ENCODE measurements around the gene HIPK1. TPM values are rescaled to one million over a fixed set of nuclear protein-coding genes. Genes with fewer than 3 reads are reported as not detected.

HIPK1 gene
- total RNA-seq, 5 donors from 2014 or later (not counting 1 experiment from before 2014, with no cell fraction given), result 99.5 to 189 (median 103) TPM

GRCh38 chr1:113929750-113930498 is 800 bp downstream of the HIPK1 start:
- Histone ChIP-seq H3K27ac (ENCODE audit: low read length) (peak overlapping the region; percentile 95), H3K27me3 (replicated peaks in 1 of 2; ENCODE audit: control insufficient read depth in 2 of 2, extremely low read depth in 1 of 2, insufficient read depth in 2 of 2, low read length in 1 of 2) (no peaks in the 10 kb centered on the region), H3K4me1 (ENCODE audit: control insufficient read depth in 1 of 2, extremely low read depth in 1 of 2, insufficient read depth in 2 of 2, low read length in 2 of 2) (peaks cover 34 to 42% of the 10 kb centered on the region in 2 experiments), H3K36me3 (ENCODE audit: control insufficient read depth in 2 of 2, extremely low read depth in 1 of 2, insufficient read depth in 1 of 2, low read length in 1 of 2) (no peaks in the 10 kb centered on the region), H3K4me3 (ENCODE audit: control insufficient read depth in 1 of 2, extremely low read depth in 1 of 2, low read length in 1 of 2) (peak overlapping the region; percentile 93 to 98), H3K9me3 (no peaks in the 10 kb centered on the region)
- WGBS (ENCODE audit: insufficient coverage), result under 1% methylated on average over 61 of the region's 64 CpGs
- ChIA-PET CTCF (interaction anchor here (0.5 to 6.2 kb wide), 23 partner anchors 11 to 1278 kb away, joined by 3 to 86 read pairs (median 4); partner anchors contain the start of genes DCLRE1B (in 2 of the 2), AP4B1 (in 1 of the 2), PPM1J (in 1 of the 2) and RSBN1 (in 1 of the 2)), POLR2A (interaction anchor here (0.5 to 9.2 kb wide), 34 partner anchors 11 to 1312 kb away, joined by 3 to 221 read pairs (median 8); partner anchors contain the start of genes AP4B1 (in 2 of the 2), DCLRE1B (in 1 of the 2), PHTF1 (in 1 of the 2) and RSBN1 (in 1 of the 2))
- ATAC-seq (replicated peaks in 1 of 4), result peak; percentile 41 to 60 (median 44)
- Mint-ChIP-seq H3K4me3 (peak overlapping the region; percentile 89 to 97 (median 91)), H3K27ac (peak overlapping the region; percentile 94 to 99), H3K27me3 (no peaks in the 10 kb centered on the region), H3K9me3 (no peaks in the 10 kb centered on the region), H3K36me3 (peaks cover 12% of the 10 kb centered on the region), H3K4me1 (peaks cover 57 to 66% (median 58%) of the 10 kb centered on the region in 3 donors)
- DNase-seq, result peak; percentile 26 to 94 (median 84)

DNA sequence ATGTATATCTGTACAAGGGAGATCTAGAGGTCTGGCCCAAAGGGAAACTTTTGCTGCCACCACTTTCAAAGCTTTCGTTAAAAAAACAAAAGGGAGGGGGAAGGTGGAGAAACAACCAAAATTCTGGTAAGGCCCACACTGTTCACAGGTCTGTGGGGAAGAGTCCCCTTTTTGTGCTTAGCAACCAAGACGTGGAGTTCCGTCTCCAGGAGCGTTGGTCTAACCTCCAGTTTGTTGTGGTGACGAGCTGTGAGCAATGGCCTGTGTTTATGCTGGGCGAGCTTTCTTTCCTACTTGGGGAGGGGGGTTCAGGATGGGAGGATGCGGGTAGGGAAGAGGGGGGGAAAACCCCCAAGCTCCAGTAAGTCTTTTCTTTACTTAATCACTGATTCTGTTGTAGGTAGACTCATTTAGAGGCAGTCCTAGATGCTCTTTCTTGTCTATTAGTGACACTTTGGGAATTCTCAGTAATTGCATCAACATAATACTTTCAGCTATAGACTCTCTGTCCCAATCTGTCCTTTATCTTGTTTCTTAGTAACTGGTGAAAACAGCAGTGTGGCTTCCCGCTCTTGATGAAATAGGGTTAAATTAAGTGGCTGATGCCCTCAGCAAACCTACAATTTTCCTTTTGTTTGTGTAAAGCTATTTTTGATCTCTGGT is 1.5 kb downstream of the HIPK1 start:
- Histone ChIP-seq H3K27me3 (replicated peaks in 1 of 2; ENCODE audit: control insufficient read depth in 2 of 2, extremely low read depth in 1 of 2, insufficient read depth in 2 of 2, low read length in 1 of 2) (no peaks in the 10 kb centered on the region), H3K4me1 (ENCODE audit: control insufficient read depth in 1 of 2, extremely low read depth in 1 of 2, insufficient read depth in 2 of 2, low read length in 2 of 2) (peaks cover 38 to 43% of the 10 kb centered on the region in 2 experiments), H3K36me3 (ENCODE audit: control insufficient read depth in 2 of 2, extremely low read depth in 1 of 2, insufficient read depth in 1 of 2, low read length in 1 of 2) (no peaks in the 10 kb centered on the region), H3K4me3 (ENCODE audit: control insufficient read depth in 1 of 2, extremely low read depth in 1 of 2, low read length in 1 of 2) (peak overlapping the region; percentile 93 to 98), H3K9me3 (no peaks in the 10 kb centered on the region), H3K27ac (ENCODE audit: low read length) (peak overlapping the region; percentile 95)
- DNase-seq (peak; percentile 12 to 94 (median 75)), ATAC-seq (replicated peaks in 1 of 4) (peak; percentile 13 to 51 (median 21))
- Mint-ChIP-seq H3K4me1 (peaks cover 64 to 71% (median 65%) of the 10 kb centered on the region in 3 donors), H3K27ac (peak overlapping the region; percentile 94 to 99), H3K36me3 (peaks cover 17% of the 10 kb centered on the region), H3K4me3 (peak overlapping the region; percentile 89 to 97 (median 91)), H3K9me3 (no peaks in the 10 kb centered on the region), H3K27me3 (no peaks in the 10 kb centered on the region)
- ChIA-PET POLR2A (interaction anchor here (0.5 to 9.2 kb wide), 38 partner anchors 10 to 1313 kb away, joined by 3 to 221 read pairs (median 7); partner anchors contain the start of genes AP4B1 (in 2 of the 2), BCAS2 (in 1 of the 2), CAPZA1 (in 1 of the 2) and CSDE1 (in 1 of the 2)), CTCF (interaction anchor here (0.5 to 6.2 kb wide), 18 partner anchors 10 to 1279 kb away, joined by 3 to 86 read pairs (median 4); partner anchors contain the start of genes DCLRE1B (in 2 of the 2), AP4B1 (in 1 of the 2), LRIG2 (in 1 of the 2) and RSBN1 (in 1 of the 2))
- WGBS (ENCODE audit: insufficient coverage), result no CpG with 5 or more reads among the region's 8 CpGs

- Mint-ChIP-seq H3K27ac (peak overlapping the region; percentile 94 to 99), H3K36me3 (peaks cover 18% of the 10 kb centered on the region), H3K4me1 (peaks cover 73 to 77% (median 74%) of the 10 kb centered on the region in 3 donors), H3K27me3 (no peaks in the 10 kb centered on the region), H3K9me3 (no peaks in the 10 kb centered on the region), H3K4me3 (peak overlapping the region; percentile 89 to 97 (median 91))
- CTCF ChIA-PET, result interaction anchor here (0.6 to 6.2 kb wide), 12 partner anchors 9 to 859 kb away, joined by 3 to 86 read pairs (median 8); partner anchors contain the start of genes AP4B1 (in 1 of the 2), DCLRE1B (in 1 of the 2), LRIG2 (in 1 of the 2) and RSBN1 (in 1 of the 2)
- WGBS (ENCODE audit: insufficient coverage), result 0% methylated on average over 1 of the region's 3 CpGs
- Histone ChIP-seq H3K27me3 (replicated peaks in 1 of 2; ENCODE audit: control insufficient read depth in 2 of 2, extremely low read depth in 1 of 2, insufficient read depth in 2 of 2, low read length in 1 of 2) (no peaks in the 10 kb centered on the region), H3K9me3 (no peaks in the 10 kb centered on the region), H3K4me1 (ENCODE audit: control insufficient read depth in 1 of 2, extremely low read depth in 1 of 2, insufficient read depth in 2 of 2, low read length in 2 of 2) (peaks cover 40 to 43% of the 10 kb centered on the region in 2 experiments), H3K4me3 (ENCODE audit: control insufficient read depth in 1 of 2, extremely low read depth in 1 of 2, low read length in 1 of 2) (peak overlapping the region; percentile 33 to 93), H3K36me3 (ENCODE audit: control insufficient read depth in 2 of 2, extremely low read depth in 1 of 2, insufficient read depth in 1 of 2, low read length in 1 of 2) (no peaks in the 10 kb centered on the region), H3K27ac (ENCODE audit: low read length) (peak overlapping the region; percentile 95)
- peak in 1 of 4 experiments; percentile 5 for ATAC-seq (replicated peaks in 1 of 4)
- DNase-seq, result peak in 4 of 35 experiments; percentile 21 to 71 (median 32)
- POLR2A ChIA-PET, result interaction anchor here (0.7 to 9.2 kb wide), 26 partner anchors 10 to 826 kb away, joined by 3 to 221 read pairs (median 11); partner anchors contain the start of genes AP4B1 (in 2 of the 2), BCAS2 (in 1 of the 2), CSDE1 (in 1 of the 2) and DCLRE1B (in 1 of the 2)
Measured at GRCh38 chr1:113931451-113931851, 2.3 kb downstream of the HIPK1 start.

DNA sequence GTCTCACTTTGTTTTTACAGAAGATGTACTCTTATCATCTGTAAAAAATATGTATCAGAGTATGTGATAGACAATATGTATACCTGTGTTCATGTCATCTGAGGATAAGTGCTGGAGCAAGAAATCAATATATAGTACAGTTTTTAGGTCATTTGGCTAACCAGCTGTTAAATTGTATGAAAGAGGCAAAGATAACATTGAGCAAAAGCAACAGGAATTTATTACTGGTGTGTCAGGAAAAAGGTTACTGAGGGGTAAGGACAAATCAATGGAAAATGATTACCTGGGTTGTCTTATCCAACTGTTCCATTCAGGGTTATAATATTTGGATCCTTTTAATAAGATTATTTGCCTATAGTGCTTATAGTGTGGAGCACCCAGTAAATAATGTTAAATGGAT is 4.9 kb downstream of the HIPK1 start:
- CTCF ChIA-PET, result interaction anchor here in 1 of 2 donors (1.6 to 2.4 kb wide), 3 partner anchors 12 to 15 kb away, joined by 5 to 9 read pairs (median 7); no protein-coding TSS in a partner anchor
- H3K36me3 Mint-ChIP-seq, result peaks cover 22% of the 10 kb centered on the region
- Histone ChIP-seq H3K36me3 (ENCODE audit: control insufficient read depth in 2 of 2, extremely low read depth in 1 of 2, insufficient read depth in 1 of 2, low read length in 1 of 2) (no peaks in the 10 kb centered on the region), H3K4me3 (ENCODE audit: control insufficient read depth in 1 of 2, extremely low read depth in 1 of 2, low read length in 1 of 2) (no peak overlapping the region), H3K27me3 (replicated peaks in 1 of 2; ENCODE audit: control insufficient read depth in 2 of 2, extremely low read depth in 1 of 2, insufficient read depth in 2 of 2, low read length in 1 of 2) (no peaks in the 10 kb centered on the region), H3K4me1 (ENCODE audit: control insufficient read depth in 1 of 2, extremely low read depth in 1 of 2, insufficient read depth in 2 of 2, low read length in 2 of 2) (peaks cover 48 to 59% of the 10 kb centered on the region in 2 experiments), H3K27ac (ENCODE audit: low read length) (peak overlapping the region; percentile 95), H3K9me3 (no peaks in the 10 kb centered on the region)
- peak overlapping the region; percentile 89 to 97 (median 91) for H3K4me3 Mint-ChIP-seq
- H3K9me3 Mint-ChIP-seq, result no peaks in the 10 kb centered on the region
- POLR2A ChIA-PET, result interaction anchor here (0.5 to 9.2 kb wide), 8 partner anchors 12 to 402 kb away, joined by 3 to 221 read pairs (median 6); no protein-coding TSS in a partner anchor
- no peaks in the 10 kb centered on the region for H3K27me3 Mint-ChIP-seq
- peak overlapping the region; percentile 94 to 99 for H3K27ac Mint-ChIP-seq
- ATAC-seq (replicated peaks in 1 of 4) (no peak), DNase-seq (no peak)
- H3K4me1 Mint-ChIP-seq, result peaks cover 83 to 85% (median 85%) of the 10 kb centered on the region in 3 donors

- ChIA-PET POLR2A (interaction anchor here (0.6 to 9.2 kb wide), 14 partner anchors 8 to 1580 kb away, joined by 3 to 221 read pairs (median 7); no protein-coding TSS in a partner anchor), CTCF (interaction anchor here (0.6 to 2.4 kb wide), 9 partner anchors 10 to 1226 kb away, joined by 3 to 9 read pairs (median 3); no protein-coding TSS in a partner anchor)
- Histone ChIP-seq H3K36me3 (ENCODE audit: control insufficient read depth in 2 of 2, extremely low read depth in 1 of 2, insufficient read depth in 1 of 2, low read length in 1 of 2) (no peaks in the 10 kb centered on the region), H3K27ac (ENCODE audit: low read length) (peak overlapping the region; percentile 95), H3K9me3 (no peaks in the 10 kb centered on the region), H3K4me1 (ENCODE audit: control insufficient read depth in 1 of 2, extremely low read depth in 1 of 2, insufficient read depth in 2 of 2, low read length in 2 of 2) (peaks cover 52 to 64% of the 10 kb centered on the region in 2 experiments), H3K4me3 (ENCODE audit: control insufficient read depth in 1 of 2, extremely low read depth in 1 of 2, low read length in 1 of 2) (no peak overlapping the region), H3K27me3 (replicated peaks in 1 of 2; ENCODE audit: control insufficient read depth in 2 of 2, extremely low read depth in 1 of 2, insufficient read depth in 2 of 2, low read length in 1 of 2) (no peaks in the 10 kb centered on the region)
- Mint-ChIP-seq H3K27me3 (no peaks in the 10 kb centered on the region), H3K27ac (peak overlapping the region; percentile 94 to 99), H3K36me3 (peaks cover 22% of the 10 kb centered on the region), H3K4me1 (peaks cover 88 to 91% (median 89%) of the 10 kb centered on the region in 3 donors), H3K9me3 (no peaks in the 10 kb centered on the region), H3K4me3 (peak overlapping the region; percentile 22 to 91 (median 89))
- ATAC-seq (replicated peaks in 1 of 4) (no peak), DNase-seq (no peak)
- WGBS (ENCODE audit: insufficient coverage), result 50% methylated on average over 4 of the region's 5 CpGs
Measured at GRCh38 chr1:113934511-113935055, 5.5 kb downstream of the HIPK1 start.
